Stomach (tissue), 4 donors: ENCODE measurements around the gene VAPB.

Experiments used
- POLR2A ChIP-seq, 4 donors: fragments of 450-650 bp; IDR thresholded peaks; one replicate each; pipeline ENCODE4 v1.6.1; 2016; ENCODE audit warnings: antibody characterized with exemption in 4 of 4, control low read depth in 2 of 4, mild to moderate bottlenecking in 1 of 4, moderate library complexity in 1 of 4
- POLR2AphosphoS5 ChIP-seq, 3 donors: sonication (generic); formaldehyde crosslinking; IDR thresholded peaks; one replicate each; pipeline ENCODE4 v1.6.1; 2016; ENCODE audit warnings: antibody characterized with exemption in 3 of 3
- TF ChIP-seq, protein P1 (sequence below), 7 experiments: fragments of 450-650 bp in 4 of 7; fragments of 200-600 bp in 3 of 7; sonication (generic) in 3 of 7; IDR thresholded peaks; one replicate each; pipeline ENCODE4 v1.5.1; 2016 to 2019; ENCODE audit warnings: antibody characterized with exemption in 7 of 7, control low read depth in 2 of 7, mild to moderate bottlenecking in 1 of 7

DNA sequence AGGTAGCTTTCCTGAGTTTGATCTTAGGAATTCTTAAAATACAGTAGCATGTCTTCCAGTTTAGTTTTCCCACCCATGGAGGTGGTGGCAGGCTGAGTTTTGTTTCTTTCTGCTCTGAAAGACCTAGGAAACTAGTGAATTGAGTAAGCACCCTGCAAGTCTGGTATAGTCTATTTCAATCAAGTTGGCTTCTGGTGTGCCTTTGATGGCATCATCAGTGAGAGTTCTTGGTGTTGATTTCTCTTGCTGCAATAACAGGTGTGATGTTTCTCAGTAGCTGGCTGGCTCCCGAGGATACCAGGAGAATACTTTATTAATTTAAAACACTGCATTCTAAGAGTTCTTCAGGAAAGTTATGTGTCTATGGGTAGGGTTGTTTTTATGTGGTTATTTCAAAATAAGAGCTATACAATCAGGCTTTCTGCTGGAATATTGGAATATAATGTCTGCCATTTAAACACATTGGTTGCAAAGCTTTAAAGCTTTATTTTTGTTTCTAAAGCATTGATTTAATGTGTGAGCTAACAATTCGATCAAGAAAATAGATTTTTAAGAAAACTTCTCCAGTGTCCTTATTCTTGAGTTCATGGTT, 19.0 kb downstream of the VAPB start:
- TF ChIP-seq, protein P1, sequence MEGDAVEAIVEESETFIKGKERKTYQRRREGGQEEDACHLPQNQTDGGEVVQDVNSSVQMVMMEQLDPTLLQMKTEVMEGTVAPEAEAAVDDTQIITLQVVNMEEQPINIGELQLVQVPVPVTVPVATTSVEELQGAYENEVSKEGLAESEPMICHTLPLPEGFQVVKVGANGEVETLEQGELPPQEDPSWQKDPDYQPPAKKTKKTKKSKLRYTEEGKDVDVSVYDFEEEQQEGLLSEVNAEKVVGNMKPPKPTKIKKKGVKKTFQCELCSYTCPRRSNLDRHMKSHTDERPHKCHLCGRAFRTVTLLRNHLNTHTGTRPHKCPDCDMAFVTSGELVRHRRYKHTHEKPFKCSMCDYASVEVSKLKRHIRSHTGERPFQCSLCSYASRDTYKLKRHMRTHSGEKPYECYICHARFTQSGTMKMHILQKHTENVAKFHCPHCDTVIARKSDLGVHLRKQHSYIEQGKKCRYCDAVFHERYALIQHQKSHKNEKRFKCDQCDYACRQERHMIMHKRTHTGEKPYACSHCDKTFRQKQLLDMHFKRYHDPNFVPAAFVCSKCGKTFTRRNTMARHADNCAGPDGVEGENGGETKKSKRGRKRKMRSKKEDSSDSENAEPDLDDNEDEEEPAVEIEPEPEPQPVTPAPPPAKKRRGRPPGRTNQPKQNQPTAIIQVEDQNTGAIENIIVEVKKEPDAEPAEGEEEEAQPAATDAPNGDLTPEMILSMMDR (IDR thresholded peaks at IDR 0.05) = no peak
- no peak for TF ChIP-seq POLR2AphosphoS5 (IDR thresholded peaks at IDR 0.05)
- TF ChIP-seq POLR2A (IDR thresholded peaks at IDR 0.05) = no peak
